Activated CD4-positive, alpha-beta T cell treated with anti-CD3 and anti-CD28 coated beads for 24 hours (primary cell): ENCODE measurements around the gene MRPL46.
"Not testable (repeated sequence)": the region's sequence is repeated elsewhere in the genome, so short reads cannot be mapped to it uniquely, and the experiment has no call there.

Experiments
- DNase-seq, 2 donors: peaks; one replicate each; pipeline ENCODE4 v3.0.0-alpha.2; 2020; ENCODE audit warnings: low read depth in 2 of 2

MRPL46 gene

GRCh38 chr15:88441076-88441730, 26.0 kb downstream of the MRPL46 start:
- DNase-seq: no peak

- DNase-seq: no peak
Observed at GRCh38 chr15:88440021-88440420, 27.2 kb downstream of the MRPL46 start.

DNA sequence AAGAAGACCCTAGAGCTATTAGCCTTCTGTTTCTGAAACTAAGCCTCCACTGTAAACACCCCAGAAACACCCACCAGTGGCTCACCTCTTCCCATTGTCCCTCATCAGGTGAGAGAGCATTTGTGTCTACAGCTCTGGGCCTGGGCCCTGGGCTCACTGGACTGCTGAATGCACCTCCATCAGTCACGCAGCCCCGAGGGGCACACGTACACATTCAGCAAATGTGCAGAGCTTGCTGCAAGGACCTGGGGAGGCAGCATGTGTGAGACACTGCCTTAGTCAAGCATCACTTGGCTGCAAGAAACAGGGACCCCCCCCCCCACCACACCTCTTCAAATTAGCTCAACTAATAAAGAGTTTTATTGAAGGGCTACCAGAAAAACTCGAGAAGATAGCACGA, 29.0 kb downstream of the MRPL46 start:
- DNase-seq: no peak

DNA sequence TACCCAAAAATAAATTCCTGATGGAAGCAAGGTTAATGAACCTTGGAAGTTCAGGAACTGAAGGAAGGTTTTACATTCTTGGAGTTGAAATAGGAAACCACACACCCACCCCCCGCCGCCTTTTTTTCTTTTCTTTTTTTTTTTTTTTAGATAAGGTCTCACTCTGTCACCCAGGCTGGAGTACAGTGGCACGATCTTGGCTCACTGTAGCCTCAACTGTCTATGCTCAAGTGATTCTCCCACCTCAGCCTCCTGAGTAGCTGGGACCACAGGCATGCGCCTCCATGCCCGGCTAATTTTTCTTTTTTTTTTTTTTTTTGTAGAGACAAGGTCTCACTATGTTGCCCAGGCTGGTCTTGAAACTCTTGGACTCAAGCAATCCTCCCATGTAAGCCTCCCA, 33.1 kb downstream of the MRPL46 start:
- DNase-seq: not testable (repeated sequence)

- DNase-seq: no peak
Observed at GRCh38 chr15:88433046-88433685, 34.0 kb downstream of the MRPL46 start.

DNA sequence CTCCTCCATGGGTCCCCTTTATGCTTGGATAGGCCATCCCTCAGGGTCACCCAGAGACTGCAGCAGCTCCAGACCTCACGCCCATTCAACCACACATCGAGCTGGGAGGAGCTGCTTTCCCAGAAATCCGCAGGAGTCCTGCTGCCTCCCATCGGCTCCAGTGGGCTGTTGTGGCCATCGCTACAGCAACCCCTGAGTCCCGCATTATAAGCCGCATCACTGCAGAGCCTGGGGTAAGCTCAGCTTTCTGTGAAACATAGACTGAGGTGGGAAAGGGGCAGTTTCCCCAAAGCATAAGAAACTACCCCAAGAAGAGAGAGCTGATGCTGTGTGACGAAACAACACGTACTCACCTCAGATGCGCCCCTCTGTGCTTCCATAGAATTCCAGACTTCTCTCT, 35.7 kb downstream of the MRPL46 start:
- DNase-seq: no peak

DNA sequence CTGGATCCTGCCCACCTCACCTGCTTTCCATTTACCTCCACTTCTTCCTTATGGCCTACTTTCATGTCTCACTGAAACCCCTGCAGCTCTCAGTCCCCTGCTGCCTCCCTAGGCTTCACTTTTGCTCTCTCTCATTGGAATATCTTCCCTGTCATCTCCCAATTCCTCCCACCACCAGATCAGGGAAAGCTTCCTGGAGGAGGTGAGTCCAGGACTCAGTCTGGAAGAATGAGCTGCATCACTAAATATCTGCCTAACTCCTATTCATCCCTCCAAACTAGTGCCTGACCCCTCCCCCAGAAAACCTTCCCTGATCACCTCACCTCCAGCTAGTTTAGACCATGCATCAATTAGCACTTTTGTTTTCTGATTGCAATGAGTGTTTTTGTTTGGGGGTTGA, 37.1 kb downstream of the MRPL46 start:
- no peak for DNase-seq

- no peak for DNase-seq
Observed at GRCh38 chr15:88428805-88429605, 38.2 kb downstream of the MRPL46 start.

DNA sequence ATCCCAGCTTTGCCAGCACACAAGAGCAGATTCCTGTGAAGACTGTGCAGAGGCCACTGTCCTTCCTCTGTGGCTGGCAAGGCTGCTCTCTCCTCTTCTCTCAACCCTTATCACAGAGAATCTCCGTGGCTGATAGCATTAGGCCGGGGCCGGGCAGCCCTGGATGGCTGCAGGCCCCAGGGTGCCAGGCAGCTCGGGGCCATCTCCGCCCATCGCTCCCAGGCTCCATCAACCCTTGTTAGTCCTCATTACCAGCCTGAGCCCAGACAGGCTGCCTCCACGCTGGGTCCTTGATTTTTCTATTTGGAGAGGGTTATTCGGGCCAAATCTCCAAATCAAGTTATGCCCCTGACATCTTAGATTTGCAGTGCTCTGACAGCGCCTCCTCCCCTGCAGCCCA, 39.1 kb downstream of the MRPL46 start:
- no peak for DNase-seq

- no peak for DNase-seq
Observed at GRCh38 chr15:88426304-88426703, 40.9 kb downstream of the MRPL46 start.

GRCh38 chr15:88423331-88423730, 43.9 kb downstream of the MRPL46 start:
- DNase-seq: no peak

GRCh38 chr15:88419830-88420229, 47.4 kb downstream of the MRPL46 start:
- DNase-seq: no peak
